Bronchial epithelial cell (primary cell): ENCODE measurements around the gene WNT16. TPM values are rescaled to one million over a fixed set of nuclear protein-coding genes. Genes with fewer than 3 reads are reported as not detected.

ENCODE experiments used
- DNase-seq: peaks from one replicate; pipeline ENCODE4 v3.0.0-alpha.2; 2010; ENCODE audit warnings: low read depth
- FAIRE-seq: peaks from 2 replicates; lab custom pipeline; 2011; peaks lifted over from hg19 to GRCh38; lab: Jason Lieb, UNC
- H3K27me3 ChIP-seq: 2 replicates; pipeline ENCODE4 v1.5.1; 2011; ENCODE audit warnings: low read length; ENCODE audit not compliant: control insufficient read depth, insufficient read depth
- H3K36me3 ChIP-seq: 2 replicates; pipeline ENCODE4 v1.5.1; 2011; ENCODE audit warnings: low read length; ENCODE audit not compliant: control insufficient read depth, insufficient read depth
- H3K4me3 ChIP-seq: 2 replicates; pipeline ENCODE4 v1.5.1; 2011; ENCODE audit warnings: mild to moderate bottlenecking, low read depth, low read length, control low read depth
- total RNA-seq: library from RNA; depleted of rRNA; stranded (reverse); fragments of >200 nt; gene quantifications from 2 replicates; pipeline ENCODE4 v1.2.1, GENCODE V29; 2014
- TF ChIP-seq, protein P1 (sequence below): IDR thresholded peaks from 2 replicates; pipeline ENCODE4 v1.5.1; 2011; ENCODE audit warnings: mild to moderate bottlenecking, moderate library complexity, low read length, control low read depth, inconsistent platforms; ENCODE audit not compliant: insufficient read depth, severe bottlenecking

Gene WNT16
- total RNA-seq, 1 donor from 2014 or later: not detected

GRCh38 chr7:121334875-121335648 lies 6.3 kb downstream of the WNT16 start:
- peaks cover 7% of the 10 kb centered on the region for H3K27me3 ChIP-seq
- DNase-seq: no peak
- no peak for FAIRE-seq

GRCh38 chr7:121336579-121336978 lies 7.8 kb downstream of the WNT16 start:
- peaks cover 2% of the 10 kb centered on the region for H3K27me3 ChIP-seq
- H3K4me3 ChIP-seq: no peak overlapping the region
- TF ChIP-seq, protein P1, sequence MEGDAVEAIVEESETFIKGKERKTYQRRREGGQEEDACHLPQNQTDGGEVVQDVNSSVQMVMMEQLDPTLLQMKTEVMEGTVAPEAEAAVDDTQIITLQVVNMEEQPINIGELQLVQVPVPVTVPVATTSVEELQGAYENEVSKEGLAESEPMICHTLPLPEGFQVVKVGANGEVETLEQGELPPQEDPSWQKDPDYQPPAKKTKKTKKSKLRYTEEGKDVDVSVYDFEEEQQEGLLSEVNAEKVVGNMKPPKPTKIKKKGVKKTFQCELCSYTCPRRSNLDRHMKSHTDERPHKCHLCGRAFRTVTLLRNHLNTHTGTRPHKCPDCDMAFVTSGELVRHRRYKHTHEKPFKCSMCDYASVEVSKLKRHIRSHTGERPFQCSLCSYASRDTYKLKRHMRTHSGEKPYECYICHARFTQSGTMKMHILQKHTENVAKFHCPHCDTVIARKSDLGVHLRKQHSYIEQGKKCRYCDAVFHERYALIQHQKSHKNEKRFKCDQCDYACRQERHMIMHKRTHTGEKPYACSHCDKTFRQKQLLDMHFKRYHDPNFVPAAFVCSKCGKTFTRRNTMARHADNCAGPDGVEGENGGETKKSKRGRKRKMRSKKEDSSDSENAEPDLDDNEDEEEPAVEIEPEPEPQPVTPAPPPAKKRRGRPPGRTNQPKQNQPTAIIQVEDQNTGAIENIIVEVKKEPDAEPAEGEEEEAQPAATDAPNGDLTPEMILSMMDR: no peak
- FAIRE-seq (no peak), DNase-seq (no peak)
- no peaks in the 10 kb centered on the region for H3K36me3 ChIP-seq

More at GRCh38 chr7:121334875-121335648, 6.3 kb downstream of the WNT16 start:
- no peak overlapping the region for H3K4me3 ChIP-seq
- TF ChIP-seq, protein P1: no peak
- H3K36me3 ChIP-seq: no peaks in the 10 kb centered on the region

- FAIRE-seq: no peak
- Histone ChIP-seq H3K36me3 (no peaks in the 10 kb centered on the region), H3K4me3 (no peak overlapping the region), H3K27me3 (peaks cover 1% of the 10 kb centered on the region)
- TF ChIP-seq, protein P1: peak; percentile 23
- DNase-seq: peak; percentile 29
Measured at GRCh38 chr7:121337398-121337797, 8.6 kb downstream of the WNT16 start.

DNA sequence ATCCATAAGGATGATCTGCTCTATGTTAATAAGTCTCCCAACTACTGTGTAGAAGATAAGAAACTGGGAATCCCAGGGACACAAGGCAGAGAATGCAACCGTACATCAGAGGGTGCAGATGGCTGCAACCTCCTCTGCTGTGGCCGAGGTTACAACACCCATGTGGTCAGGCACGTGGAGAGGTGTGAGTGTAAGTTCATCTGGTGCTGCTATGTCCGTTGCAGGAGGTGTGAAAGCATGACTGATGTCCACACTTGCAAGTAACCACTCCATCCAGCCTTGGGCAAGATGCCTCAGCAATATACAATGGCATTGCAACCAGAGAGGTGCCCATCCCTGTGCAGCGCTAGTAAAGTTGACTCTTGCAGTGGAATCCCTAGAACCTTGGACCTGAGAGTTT lies 10.3 kb downstream of the WNT16 start:
- no peak for FAIRE-seq
- H3K36me3 ChIP-seq: no peaks in the 10 kb centered on the region
- DNase-seq: no peak
- H3K27me3 ChIP-seq: peaks cover 1% of the 10 kb centered on the region
- no peak overlapping the region for H3K4me3 ChIP-seq
- TF ChIP-seq, protein P1: no peak

- Histone ChIP-seq H3K27me3 (no peaks in the 10 kb centered on the region), H3K4me3 (no peak overlapping the region), H3K36me3 (peaks cover 3% of the 10 kb centered on the region)
- FAIRE-seq (no peak), DNase-seq (no peak)
- TF ChIP-seq, protein P1: no peak
Measured at GRCh38 chr7:121341933-121342332, 13.1 kb downstream of the WNT16 start.
